ENCODE data around the gene DHDDS. TPM values are rescaled to one million over a fixed set of nuclear protein-coding genes. Genes with fewer than 3 reads are reported as not detected.

DHDDS gene
- total RNA-seq, 1 donor from 2014 or later: 23.5 TPM

- no peak overlapping the region for H3K27ac ChIP-seq (ENCODE audit: low read depth, low read length)
- no peaks in the 10 kb centered on the region for H3K9me3 ChIP-seq (ENCODE audit: control insufficient read depth in 3 of 3, low read length in 3 of 3)
- no peaks in the 10 kb centered on the region for H3K4me1 ChIP-seq (ENCODE audit: control insufficient read depth in 3 of 3, insufficient read depth in 3 of 3, low read length in 3 of 3)
- no peak overlapping the region for H3K4me3 ChIP-seq (ENCODE audit: low read length in 3 of 3)
- H3K36me3 ChIP-seq (ENCODE audit: control insufficient read depth in 3 of 3, insufficient read depth in 3 of 3, low read length in 3 of 3): peaks cover 12 to 43% (median 20%) of the 10 kb centered on the region in 3 donors
- no peaks in the 10 kb centered on the region for H3K27me3 ChIP-seq (ENCODE audit: control insufficient read depth in 3 of 3, insufficient read depth in 3 of 3, low read length in 3 of 3)
- no peak overlapping the region for H3K9ac ChIP-seq (ENCODE audit: low read depth in 1 of 3, low read length in 3 of 3)
Observed at GRCh38 chr1:26452459-26453183, 20.5 kb downstream of the DHDDS start.

- H3K9ac ChIP-seq (ENCODE audit: low read depth in 1 of 3, low read length in 3 of 3): no peak overlapping the region
- peaks cover 4 to 9% (median 7%) of the 10 kb centered on the region in 3 donors for H3K4me1 ChIP-seq (ENCODE audit: control insufficient read depth in 3 of 3, insufficient read depth in 3 of 3, low read length in 3 of 3)
- peak overlapping the region; percentile 26 for H3K27ac ChIP-seq (ENCODE audit: low read depth, low read length)
- no peaks in the 10 kb centered on the region for H3K9me3 ChIP-seq (ENCODE audit: control insufficient read depth in 3 of 3, low read length in 3 of 3)
- no peaks in the 10 kb centered on the region for H3K27me3 ChIP-seq (ENCODE audit: control insufficient read depth in 3 of 3, insufficient read depth in 3 of 3, low read length in 3 of 3)
- no peak overlapping the region for H3K4me3 ChIP-seq (ENCODE audit: low read length in 3 of 3)
- peaks cover 5 to 38% (median 25%) of the 10 kb centered on the region in 3 donors for H3K36me3 ChIP-seq (ENCODE audit: control insufficient read depth in 3 of 3, insufficient read depth in 3 of 3, low read length in 3 of 3)
Observed at GRCh38 chr1:26459148-26459547, 27.0 kb downstream of the DHDDS start.

GRCh38 chr1:26459573-26460031 is 27.5 kb downstream of the DHDDS start:
- H3K27me3 ChIP-seq (ENCODE audit: control insufficient read depth in 3 of 3, insufficient read depth in 3 of 3, low read length in 3 of 3): no peaks in the 10 kb centered on the region
- no peak overlapping the region for H3K9ac ChIP-seq (ENCODE audit: low read depth in 1 of 3, low read length in 3 of 3)
- peak overlapping the region; percentile 26 for H3K27ac ChIP-seq (ENCODE audit: low read depth, low read length)
- H3K4me3 ChIP-seq (ENCODE audit: low read length in 3 of 3): no peak overlapping the region
- H3K9me3 ChIP-seq (ENCODE audit: control insufficient read depth in 3 of 3, low read length in 3 of 3): no peaks in the 10 kb centered on the region
- H3K36me3 ChIP-seq (ENCODE audit: control insufficient read depth in 3 of 3, insufficient read depth in 3 of 3, low read length in 3 of 3): peaks cover 7 to 39% (median 29%) of the 10 kb centered on the region in 3 donors
- H3K4me1 ChIP-seq (ENCODE audit: control insufficient read depth in 3 of 3, insufficient read depth in 3 of 3, low read length in 3 of 3): peaks cover 4 to 9% (median 7%) of the 10 kb centered on the region in 3 donors

GRCh38 chr1:26468911-26469310 is 36.8 kb downstream of the DHDDS start:
- Histone ChIP-seq H3K27ac (ENCODE audit: low read depth, low read length) (no peak overlapping the region), H3K27me3 (ENCODE audit: control insufficient read depth in 3 of 3, insufficient read depth in 3 of 3, low read length in 3 of 3) (no peaks in the 10 kb centered on the region), H3K9me3 (ENCODE audit: control insufficient read depth in 3 of 3, low read length in 3 of 3) (no peaks in the 10 kb centered on the region), H3K4me3 (ENCODE audit: low read length in 3 of 3) (no peak overlapping the region), H3K36me3 (ENCODE audit: control insufficient read depth in 3 of 3, insufficient read depth in 3 of 3, low read length in 3 of 3) (peaks cover 29 to 47% (median 43%) of the 10 kb centered on the region in 3 donors), H3K9ac (ENCODE audit: low read depth in 1 of 3, low read length in 3 of 3) (no peak overlapping the region), H3K4me1 (ENCODE audit: control insufficient read depth in 3 of 3, insufficient read depth in 3 of 3, low read length in 3 of 3) (peaks cover 21 to 36% (median 26%) of the 10 kb centered on the region in 3 donors)

GRCh38 chr1:26469558-26469957 is 37.4 kb downstream of the DHDDS start:
- Histone ChIP-seq H3K27me3 (ENCODE audit: control insufficient read depth in 3 of 3, insufficient read depth in 3 of 3, low read length in 3 of 3) (no peaks in the 10 kb centered on the region), H3K9me3 (ENCODE audit: control insufficient read depth in 3 of 3, low read length in 3 of 3) (no peaks in the 10 kb centered on the region), H3K36me3 (ENCODE audit: control insufficient read depth in 3 of 3, insufficient read depth in 3 of 3, low read length in 3 of 3) (peaks cover 30 to 49% (median 47%) of the 10 kb centered on the region in 3 donors), H3K27ac (ENCODE audit: low read depth, low read length) (no peak overlapping the region), H3K9ac (ENCODE audit: low read depth in 1 of 3, low read length in 3 of 3) (no peak overlapping the region), H3K4me1 (ENCODE audit: control insufficient read depth in 3 of 3, insufficient read depth in 3 of 3, low read length in 3 of 3) (peaks cover 23 to 39% (median 27%) of the 10 kb centered on the region in 3 donors), H3K4me3 (ENCODE audit: low read length in 3 of 3) (no peak overlapping the region)

GRCh38 chr1:26470878-26471497 is 38.9 kb downstream of the DHDDS start:
- Histone ChIP-seq H3K4me1 (ENCODE audit: control insufficient read depth in 3 of 3, insufficient read depth in 3 of 3, low read length in 3 of 3) (peaks cover 23 to 39% (median 27%) of the 10 kb centered on the region in 3 donors), H3K4me3 (ENCODE audit: low read length in 3 of 3) (peak overlapping the region; percentile 76 to 82 (median 80)), H3K9me3 (ENCODE audit: control insufficient read depth in 3 of 3, low read length in 3 of 3) (no peaks in the 10 kb centered on the region), H3K9ac (ENCODE audit: low read depth in 1 of 3, low read length in 3 of 3) (peak overlapping the region in 1 of 3 donors; percentile 79), H3K27ac (ENCODE audit: low read depth, low read length) (no peak overlapping the region), H3K27me3 (ENCODE audit: control insufficient read depth in 3 of 3, insufficient read depth in 3 of 3, low read length in 3 of 3) (no peaks in the 10 kb centered on the region), H3K36me3 (ENCODE audit: control insufficient read depth in 3 of 3, insufficient read depth in 3 of 3, low read length in 3 of 3) (peaks cover 24 to 42% (median 39%) of the 10 kb centered on the region in 3 donors)

GRCh38 chr1:26471498-26472319 is 39.6 kb downstream of the DHDDS start:
- H3K9ac ChIP-seq (ENCODE audit: low read depth in 1 of 3, low read length in 3 of 3): peak overlapping the region; percentile 45 to 79 (median 65)
- peaks cover 22 to 42% (median 39%) of the 10 kb centered on the region in 3 donors for H3K36me3 ChIP-seq (ENCODE audit: control insufficient read depth in 3 of 3, insufficient read depth in 3 of 3, low read length in 3 of 3)

GRCh38 chr1:26472320-26472900 is 40.3 kb downstream of the DHDDS start, which contains the start of gene HMGN2:
TSS of gene HMGN2 (plus strand) at chr1:26472440. CDS start at chr1:26472613, 173 bp downstream.
- Histone ChIP-seq H3K4me1 (ENCODE audit: control insufficient read depth in 3 of 3, insufficient read depth in 3 of 3, low read length in 3 of 3) (peaks cover 23 to 39% (median 27%) of the 10 kb centered on the region in 3 donors), H3K4me3 (ENCODE audit: low read length in 3 of 3) (peak within 1 kb of the TSS; percentile 76 to 82 (median 80)), H3K27me3 (ENCODE audit: control insufficient read depth in 3 of 3, insufficient read depth in 3 of 3, low read length in 3 of 3) (no peaks in the 10 kb centered on the region), H3K9ac (ENCODE audit: low read depth in 1 of 3, low read length in 3 of 3) (peak within 1 kb of the TSS; percentile 82 to 96 (median 94)), H3K27ac (ENCODE audit: low read depth, low read length) (peak within 1 kb of the TSS; percentile 99), H3K36me3 (ENCODE audit: control insufficient read depth in 3 of 3, insufficient read depth in 3 of 3, low read length in 3 of 3) (peaks cover 17 to 39% (median 36%) of the 10 kb centered on the region in 3 donors), H3K9me3 (ENCODE audit: control insufficient read depth in 3 of 3, low read length in 3 of 3) (no peaks in the 10 kb centered on the region)

More at GRCh38 chr1:26471498-26472319, 39.6 kb downstream of the DHDDS start:
- H3K27ac ChIP-seq (ENCODE audit: low read depth, low read length): peak overlapping the region; percentile 99
- H3K4me3 ChIP-seq (ENCODE audit: low read length in 3 of 3): peak overlapping the region; percentile 76 to 82 (median 80)
- H3K9me3 ChIP-seq (ENCODE audit: control insufficient read depth in 3 of 3, low read length in 3 of 3): no peaks in the 10 kb centered on the region
- no peaks in the 10 kb centered on the region for H3K27me3 ChIP-seq (ENCODE audit: control insufficient read depth in 3 of 3, insufficient read depth in 3 of 3, low read length in 3 of 3)
- peaks cover 23 to 39% (median 27%) of the 10 kb centered on the region in 3 donors for H3K4me1 ChIP-seq (ENCODE audit: control insufficient read depth in 3 of 3, insufficient read depth in 3 of 3, low read length in 3 of 3)

All from skeletal muscle tissue (tissue), 4 donors.